K562 (cell line): ENCODE results near the gene CDKN1B. TPM values are rescaled to one million over a fixed set of nuclear protein-coding genes. Genes with fewer than 3 reads are reported as not detected.

ENCODE experiments used
- C11orf30 ChIP-seq: fragments of 450-650 bp; IDR thresholded peaks from 2 replicates; pipeline ENCODE4 v1.6.1; 2016; ENCODE audit warnings: low read depth, mild to moderate bottlenecking
- CHD1 ChIP-seq: fragments of 200-600 bp; sonication (generic); IDR thresholded peaks from one replicate; pipeline ENCODE4 v1.6.1; 2012; ENCODE audit warnings: mild to moderate bottlenecking, moderate library complexity, low read length, inconsistent platforms
- E2F3 ChIP-seq: fragments of 250-450 bp; sonication (Bioruptor Pico); IDR thresholded peaks from 2 replicates; pipeline ENCODE4 v1.4.0; 2020; ENCODE audit warnings: mild to moderate bottlenecking
- ELF2 ChIP-seq: fragments of 250-450 bp; sonication (Bioruptor Pico); IDR thresholded peaks from 2 replicates; pipeline ENCODE4 v1.5.0; 2021; ENCODE audit warnings: mild to moderate bottlenecking
- GABPB2 ChIP-seq: fragments of 250-450 bp; sonication (Bioruptor Pico); conservative IDR thresholded peaks from 2 replicates; pipeline ENCODE4 v1.5.1; 2021; ENCODE audit warnings: mild to moderate bottlenecking
- NR2C2 ChIP-seq, 2 experiments: fragments of 200-800 bp in 1 of 2; sonication (Bioruptor generic) in 1 of 2; sonication (generic) in 1 of 2; formaldehyde crosslinking in 1 of 2; IDR thresholded peaks; 2 replicates each; pipeline versions ENCODE4 v1.6.1 to v1.8.0; 2016 to 2022; ENCODE audit warnings: mild to moderate bottlenecking in 1 of 2, missing compliant biosample characterization in 1 of 2, missing genetic modification characterization in 1 of 2, missing genetic modification reagents in 1 of 2
- NR4A1 ChIP-seq, 2 experiments: fragments of 250-450 bp in 1 of 2; fragments of 450-650 bp in 1 of 2; sonication (Bioruptor Pico) in 1 of 2; IDR thresholded peaks; 2 replicates each; pipeline versions ENCODE4 v1.4.0 to v1.6.1; 2016 to 2020; ENCODE audit warnings: mild to moderate bottlenecking in 2 of 2, missing compliant biosample characterization in 1 of 2, missing genetic modification characterization in 1 of 2, moderate library complexity in 1 of 2
- OTX1 ChIP-seq: fragments of 450-650 bp; formaldehyde crosslinking; IDR thresholded peaks from 2 replicates; pipeline ENCODE4 v1.4.0; 2022; ENCODE audit warnings: mild to moderate bottlenecking
- PCBP2 ChIP-seq: fragments of 200-400 bp; formaldehyde crosslinking; IDR thresholded peaks from 2 replicates; pipeline ENCODE4 v1.6.1; 2018; ENCODE audit warnings: low read length, low read depth, mild to moderate bottlenecking, moderate library complexity; ENCODE audit not compliant: poor library complexity, severe bottlenecking
- PTRF ChIP-seq: fragments of 450-650 bp; IDR thresholded peaks from 2 replicates; pipeline ENCODE4 v1.6.1; 2016; ENCODE audit warnings: mild to moderate bottlenecking, missing genetic modification characterization, missing compliant biosample characterization
- RBM34 ChIP-seq: fragments of 200-400 bp; formaldehyde crosslinking; IDR thresholded peaks from 2 replicates; pipeline ENCODE4 v1.6.1; 2018; ENCODE audit warnings: low read length, borderline replicate concordance; ENCODE audit not compliant: insufficient read depth
- RNF2 ChIP-seq: sonication (generic); IDR thresholded peaks from 2 replicates; pipeline ENCODE4 v1.6.1; 2016
- SRSF9 ChIP-seq: fragments of 200-400 bp; formaldehyde crosslinking; IDR thresholded peaks from 2 replicates; pipeline ENCODE4 v1.6.1; 2017; ENCODE audit warnings: low read depth, low read length, borderline replicate concordance
- TCF7L2 ChIP-seq: fragments of 150-350 bp; IDR thresholded peaks from 2 replicates; pipeline ENCODE4 v1.6.1; 2016; ENCODE audit warnings: low read depth, mild to moderate bottlenecking, low read length, moderate library complexity
- ZFP30 ChIP-seq: fragments of 250-450 bp; sonication (Bioruptor Pico); IDR thresholded peaks from 2 replicates; pipeline ENCODE4 v1.8.0; 2022; ENCODE audit warnings: moderate library complexity, mild to moderate bottlenecking, inconsistent platforms, borderline replicate concordance
- ZFX ChIP-seq: sonication (generic); formaldehyde crosslinking; IDR thresholded peaks from 2 replicates; pipeline ENCODE4 v1.8.0; 2022; ENCODE audit warnings: mild to moderate bottlenecking, missing genetic modification reagents, moderate library complexity
- ZNF444 ChIP-seq: fragments of 250-450 bp; sonication (Bioruptor Pico); IDR thresholded peaks from 2 replicates; pipeline ENCODE4 v1.4.0; 2020; ENCODE audit warnings: mild to moderate bottlenecking, moderate library complexity
- ZNF583 ChIP-seq: fragments of 250-450 bp; sonication (Bioruptor Pico); IDR thresholded peaks from 2 replicates; pipeline ENCODE4 v1.4.0; 2020
- polyA plus RNA-seq, 8 experiments: library from polyadenylated mRNA; depleted of rRNA in 4 of 8; stranded (reverse) in 5 of 8; unstranded in 3 of 8; fragments of >200 nt; fragmentation: Nextera tagmentation in 2 of 8; fragmentation: Illumina TruSeq in 1 of 8; extraction: Ambion mirVana in 2 of 8; extraction: Trizol in 1 of 8; gene quantifications; 2 replicates each; pipeline versions ENCODE4 v1.2.1 to v1.2.3, GENCODE V29; 2011 to 2014; ENCODE audit warnings: inconsistent platforms in 1 of 8, missing spikeins in 1 of 8
- total RNA-seq, 7 experiments: library from RNA; depleted of rRNA in 6 of 7; stranded (reverse); fragments of >200 nt in 6 of 7; fragmentation: Illumina TruSeq in 2 of 7; extraction: Trizol in 2 of 7; gene quantifications; 2 replicates each; pipeline versions ENCODE4 v1.2.1 to v1.2.3, GENCODE V29; 2011 to 2021; ENCODE audit warnings: low replicate concordance in 1 of 7
- TF ChIP-seq, protein P1 (sequence below): fragments of 250-450 bp; sonication (Bioruptor Pico); IDR thresholded peaks from 2 replicates; pipeline ENCODE4 v1.5.0; 2020; ENCODE audit warnings: mild to moderate bottlenecking, borderline replicate concordance
- TF ChIP-seq, protein P2 (sequence below): fragments of 450-650 bp; IDR thresholded peaks from 2 replicates; pipeline ENCODE4 v1.7.1; 2018; ENCODE audit warnings: mild to moderate bottlenecking, low read depth; ENCODE audit not compliant: partially characterized antibody
- TF ChIP-seq, protein P3 (sequence below): fragments of 250-450 bp; sonication (Bioruptor Pico); IDR thresholded peaks from 2 replicates; pipeline ENCODE4 v1.5.0; 2021
- TF ChIP-seq, protein P4 (sequence below): fragments of 450-650 bp; conservative IDR thresholded peaks from 2 replicates; pipeline ENCODE4 v1.6.1; 2016; ENCODE audit warnings: missing genetic modification characterization, low read depth, mild to moderate bottlenecking, missing compliant biosample characterization, moderate library complexity

CDKN1B gene
- total and polyA plus RNA-seq, 9 of the 15 experiments (the other 6 are each of a cell fraction or from before 2014, with no cell fraction given), result 2.6 to 35.2 (median 15.5) TPM

DNA sequence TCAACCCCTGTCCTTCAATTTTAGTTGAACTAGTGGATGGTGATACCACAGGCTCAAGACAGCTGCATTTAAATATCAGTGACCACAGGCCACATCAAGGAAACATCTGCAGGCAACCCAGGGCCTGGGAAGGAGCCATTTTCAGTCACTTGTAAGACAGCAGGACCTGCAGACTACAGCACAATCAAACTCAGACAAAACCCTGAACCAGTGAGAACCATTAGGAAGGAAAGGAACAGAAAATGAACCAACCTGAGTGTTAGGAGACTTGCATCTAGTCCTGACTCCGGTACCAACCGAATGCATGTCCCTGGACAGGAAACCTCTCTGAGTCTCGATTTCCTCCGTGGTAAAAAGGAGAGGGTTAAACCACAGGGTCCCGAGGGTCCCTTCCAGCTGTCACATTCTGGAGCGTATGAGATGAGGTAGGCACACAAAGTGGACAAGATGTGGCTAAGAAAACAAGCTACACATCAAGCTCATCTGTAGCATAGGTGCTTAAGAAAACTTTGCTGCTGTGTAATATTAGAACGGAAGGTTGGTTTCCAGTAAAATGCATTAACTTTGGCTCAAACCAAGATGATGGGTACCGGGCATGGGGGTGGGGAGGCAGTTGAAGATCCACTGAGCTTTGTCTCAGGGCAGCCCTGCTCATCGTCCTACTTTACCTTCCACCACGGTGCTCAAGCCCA is 1.6 kb upstream of the CDKN1B start (continued):
- TF ChIP-seq, protein P1, sequence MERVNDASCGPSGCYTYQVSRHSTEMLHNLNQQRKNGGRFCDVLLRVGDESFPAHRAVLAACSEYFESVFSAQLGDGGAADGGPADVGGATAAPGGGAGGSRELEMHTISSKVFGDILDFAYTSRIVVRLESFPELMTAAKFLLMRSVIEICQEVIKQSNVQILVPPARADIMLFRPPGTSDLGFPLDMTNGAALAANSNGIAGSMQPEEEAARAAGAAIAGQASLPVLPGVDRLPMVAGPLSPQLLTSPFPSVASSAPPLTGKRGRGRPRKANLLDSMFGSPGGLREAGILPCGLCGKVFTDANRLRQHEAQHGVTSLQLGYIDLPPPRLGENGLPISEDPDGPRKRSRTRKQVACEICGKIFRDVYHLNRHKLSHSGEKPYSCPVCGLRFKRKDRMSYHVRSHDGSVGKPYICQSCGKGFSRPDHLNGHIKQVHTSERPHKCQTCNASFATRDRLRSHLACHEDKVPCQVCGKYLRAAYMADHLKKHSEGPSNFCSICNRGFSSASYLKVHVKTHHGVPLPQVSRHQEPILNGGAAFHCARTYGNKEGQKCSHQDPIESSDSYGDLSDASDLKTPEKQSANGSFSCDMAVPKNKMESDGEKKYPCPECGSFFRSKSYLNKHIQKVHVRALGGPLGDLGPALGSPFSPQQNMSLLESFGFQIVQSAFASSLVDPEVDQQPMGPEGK (CRISPR knock-in tag), result no peak
- no peak for TF ChIP-seq C11orf30
- TF ChIP-seq CHD1, result peak; percentile 29
- TF ChIP-seq PCBP2, result no peak
- TF ChIP-seq NR2C2 (CRISPR knock-in tag; IDR thresholded peaks at IDR 0.05), result no peak
- TF ChIP-seq NR2C2 (tag; IDR thresholded peaks at IDR 0.05), result no peak
- TF ChIP-seq RBM34, result no peak
- no peak for TF ChIP-seq ZNF583 (CRISPR knock-in tag)
- no peak for TF ChIP-seq RNF2
- no peak for TF ChIP-seq E2F3 (CRISPR knock-in tag)
- no peak for TF ChIP-seq ZFP30 (CRISPR knock-in tag)
- TF ChIP-seq, protein P2, sequence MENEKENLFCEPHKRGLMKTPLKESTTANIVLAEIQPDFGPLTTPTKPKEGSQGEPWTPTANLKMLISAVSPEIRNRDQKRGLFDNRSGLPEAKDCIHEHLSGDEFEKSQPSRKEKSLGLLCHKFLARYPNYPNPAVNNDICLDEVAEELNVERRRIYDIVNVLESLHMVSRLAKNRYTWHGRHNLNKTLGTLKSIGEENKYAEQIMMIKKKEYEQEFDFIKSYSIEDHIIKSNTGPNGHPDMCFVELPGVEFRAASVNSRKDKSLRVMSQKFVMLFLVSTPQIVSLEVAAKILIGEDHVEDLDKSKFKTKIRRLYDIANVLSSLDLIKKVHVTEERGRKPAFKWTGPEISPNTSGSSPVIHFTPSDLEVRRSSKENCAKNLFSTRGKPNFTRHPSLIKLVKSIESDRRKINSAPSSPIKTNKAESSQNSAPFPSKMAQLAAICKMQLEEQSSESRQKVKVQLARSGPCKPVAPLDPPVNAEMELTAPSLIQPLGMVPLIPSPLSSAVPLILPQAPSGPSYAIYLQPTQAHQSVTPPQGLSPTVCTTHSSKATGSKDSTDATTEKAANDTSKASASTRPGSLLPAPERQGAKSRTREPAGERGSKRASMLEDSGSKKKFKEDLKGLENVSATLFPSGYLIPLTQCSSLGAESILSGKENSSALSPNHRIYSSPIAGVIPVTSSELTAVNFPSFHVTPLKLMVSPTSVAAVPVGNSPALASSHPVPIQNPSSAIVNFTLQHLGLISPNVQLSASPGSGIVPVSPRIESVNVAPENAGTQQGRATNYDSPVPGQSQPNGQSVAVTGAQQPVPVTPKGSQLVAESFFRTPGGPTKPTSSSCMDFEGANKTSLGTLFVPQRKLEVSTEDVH, result no peak
- TF ChIP-seq ZNF444 (CRISPR knock-in tag), result no peak
- TF ChIP-seq TCF7L2, result no peak
- TF ChIP-seq NR4A1 (CRISPR knock-in tag; IDR thresholded peaks at IDR 0.05), result no peak
- peak; percentile 42; the same call in 1 of the 2 replicates for TF ChIP-seq NR4A1 (tag; IDR thresholded peaks at IDR 0.05)
- no peak for TF ChIP-seq ELF2 (CRISPR knock-in tag)
- no peak for TF ChIP-seq OTX1 (CRISPR knock-in tag)
- no peak for TF ChIP-seq SRSF9
- TF ChIP-seq, protein P3, sequence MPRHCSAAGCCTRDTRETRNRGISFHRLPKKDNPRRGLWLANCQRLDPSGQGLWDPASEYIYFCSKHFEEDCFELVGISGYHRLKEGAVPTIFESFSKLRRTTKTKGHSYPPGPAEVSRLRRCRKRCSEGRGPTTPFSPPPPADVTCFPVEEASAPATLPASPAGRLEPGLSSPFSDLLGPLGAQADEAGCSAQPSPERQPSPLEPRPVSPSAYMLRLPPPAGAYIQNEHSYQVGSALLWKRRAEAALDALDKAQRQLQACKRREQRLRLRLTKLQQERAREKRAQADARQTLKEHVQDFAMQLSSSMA (CRISPR knock-in tag), result no peak
- TF ChIP-seq ZFX, result peak; percentile 29; the same call in 1 of the 2 replicates
- TF ChIP-seq GABPB2 (CRISPR knock-in tag), result no peak
- no peak for TF ChIP-seq PTRF
- TF ChIP-seq, protein P4, sequence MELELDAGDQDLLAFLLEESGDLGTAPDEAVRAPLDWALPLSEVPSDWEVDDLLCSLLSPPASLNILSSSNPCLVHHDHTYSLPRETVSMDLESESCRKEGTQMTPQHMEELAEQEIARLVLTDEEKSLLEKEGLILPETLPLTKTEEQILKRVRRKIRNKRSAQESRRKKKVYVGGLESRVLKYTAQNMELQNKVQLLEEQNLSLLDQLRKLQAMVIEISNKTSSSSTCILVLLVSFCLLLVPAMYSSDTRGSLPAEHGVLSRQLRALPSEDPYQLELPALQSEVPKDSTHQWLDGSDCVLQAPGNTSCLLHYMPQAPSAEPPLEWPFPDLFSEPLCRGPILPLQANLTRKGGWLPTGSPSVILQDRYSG, result peak; percentile 17; the same call in 1 of the 2 replicates
